Neural cell (in vitro differentiated cells): Measurements from ENCODE around the gene TCEA3.

ENCODE experiments used
- EP300 ChIP-seq: fragments of 450-650 bp; conservative IDR thresholded peaks from 2 replicates; pipeline ENCODE4 v1.6.1; 2014; ENCODE audit warnings: antibody characterized with exemption, mild to moderate bottlenecking, moderate library complexity; ENCODE audit not compliant: poor library complexity, severe bottlenecking
- EZH2 ChIP-seq: fragments of 200-600, 300-800 bp; shearing (Covaris generic), sonication (generic); IDR thresholded peaks from 2 replicates; pipeline ENCODE4 v1.6.1; 2014; ENCODE audit warnings: antibody characterized with exemption, low read length, borderline replicate concordance, mild to moderate bottlenecking; ENCODE audit not compliant: insufficient read depth, poor library complexity, severe bottlenecking
- POLR2AphosphoS5 ChIP-seq: IDR thresholded peaks from 2 replicates; pipeline ENCODE4 v1.6.1; 2012
- RAD21 ChIP-seq: fragments of 450-650 bp; conservative IDR thresholded peaks from 2 replicates; pipeline ENCODE4 v1.6.1; 2014; ENCODE audit warnings: antibody characterized with exemption, mild to moderate bottlenecking, moderate library complexity
- SMC3 ChIP-seq: fragments of 450-650 bp; conservative IDR thresholded peaks from 2 replicates; pipeline ENCODE4 v1.6.1; 2014; ENCODE audit warnings: antibody characterized with exemption, mild to moderate bottlenecking, moderate library complexity; ENCODE audit not compliant: poor library complexity
- TAF1 ChIP-seq: IDR thresholded peaks from 2 replicates; pipeline ENCODE4 v1.6.1; 2012; ENCODE audit warnings: low read depth
- TF ChIP-seq, protein P1 (sequence below): fragments of 450-650 bp; IDR thresholded peaks from 2 replicates; pipeline ENCODE4 v1.5.1; 2014; ENCODE audit warnings: antibody characterized with exemption, mild to moderate bottlenecking, moderate library complexity; ENCODE audit not compliant: poor library complexity, severe bottlenecking
- TF ChIP-seq, protein P2 (sequence below): IDR thresholded peaks from 2 replicates; pipeline ENCODE4 v1.6.1; 2012; ENCODE audit warnings: borderline replicate concordance

DNA sequence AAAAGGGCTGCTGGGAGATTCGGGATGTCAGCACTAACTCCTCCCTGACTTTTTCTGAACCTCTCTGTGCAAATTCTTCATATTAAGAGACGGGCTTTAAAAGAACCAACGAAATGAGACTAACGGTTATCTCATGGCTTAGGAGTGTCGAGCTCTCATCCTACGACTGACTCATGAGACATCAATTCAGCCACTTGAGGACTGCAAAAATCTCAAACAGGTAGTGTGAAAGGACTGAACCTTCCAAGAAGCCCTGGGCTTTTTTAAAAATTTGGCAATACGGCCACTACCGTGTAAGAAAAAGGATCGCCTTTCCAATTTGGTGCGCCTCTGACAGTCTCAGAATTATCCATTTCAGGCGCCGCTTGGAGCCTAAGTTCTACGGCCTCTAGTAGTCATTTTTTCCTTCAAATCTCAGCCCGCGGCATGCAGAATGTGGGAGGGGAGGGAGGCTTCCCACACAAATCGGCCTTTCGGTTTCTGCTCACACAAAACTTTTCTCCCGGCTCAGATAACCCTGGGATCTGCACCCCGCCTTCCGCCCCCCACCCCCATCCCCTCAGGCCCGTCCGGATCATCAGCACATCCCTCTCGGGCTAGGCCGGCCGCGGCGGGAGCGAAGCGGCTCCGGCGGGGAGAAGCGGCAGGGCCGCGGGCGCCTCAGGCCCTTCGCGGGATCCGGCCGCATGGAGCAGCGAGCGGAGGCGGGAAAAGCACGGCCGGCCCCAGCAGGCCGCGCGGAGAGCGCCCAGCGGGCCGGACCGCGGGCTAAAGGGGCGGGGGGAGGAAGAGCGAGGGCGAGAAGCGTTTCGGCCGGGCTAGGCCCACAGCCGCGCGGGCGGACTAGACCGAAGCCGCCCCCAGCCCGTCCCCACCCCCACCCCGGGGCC is 81.1 kb downstream of the TCEA3 start:
- TF ChIP-seq, protein P1, sequence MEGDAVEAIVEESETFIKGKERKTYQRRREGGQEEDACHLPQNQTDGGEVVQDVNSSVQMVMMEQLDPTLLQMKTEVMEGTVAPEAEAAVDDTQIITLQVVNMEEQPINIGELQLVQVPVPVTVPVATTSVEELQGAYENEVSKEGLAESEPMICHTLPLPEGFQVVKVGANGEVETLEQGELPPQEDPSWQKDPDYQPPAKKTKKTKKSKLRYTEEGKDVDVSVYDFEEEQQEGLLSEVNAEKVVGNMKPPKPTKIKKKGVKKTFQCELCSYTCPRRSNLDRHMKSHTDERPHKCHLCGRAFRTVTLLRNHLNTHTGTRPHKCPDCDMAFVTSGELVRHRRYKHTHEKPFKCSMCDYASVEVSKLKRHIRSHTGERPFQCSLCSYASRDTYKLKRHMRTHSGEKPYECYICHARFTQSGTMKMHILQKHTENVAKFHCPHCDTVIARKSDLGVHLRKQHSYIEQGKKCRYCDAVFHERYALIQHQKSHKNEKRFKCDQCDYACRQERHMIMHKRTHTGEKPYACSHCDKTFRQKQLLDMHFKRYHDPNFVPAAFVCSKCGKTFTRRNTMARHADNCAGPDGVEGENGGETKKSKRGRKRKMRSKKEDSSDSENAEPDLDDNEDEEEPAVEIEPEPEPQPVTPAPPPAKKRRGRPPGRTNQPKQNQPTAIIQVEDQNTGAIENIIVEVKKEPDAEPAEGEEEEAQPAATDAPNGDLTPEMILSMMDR: no peak
- TF ChIP-seq EZH2 (no peak), RAD21 (no peak), POLR2AphosphoS5 (no peak), TAF1 (no peak), SMC3 (no peak), EP300 (no peak)
- TF ChIP-seq, protein P2, sequence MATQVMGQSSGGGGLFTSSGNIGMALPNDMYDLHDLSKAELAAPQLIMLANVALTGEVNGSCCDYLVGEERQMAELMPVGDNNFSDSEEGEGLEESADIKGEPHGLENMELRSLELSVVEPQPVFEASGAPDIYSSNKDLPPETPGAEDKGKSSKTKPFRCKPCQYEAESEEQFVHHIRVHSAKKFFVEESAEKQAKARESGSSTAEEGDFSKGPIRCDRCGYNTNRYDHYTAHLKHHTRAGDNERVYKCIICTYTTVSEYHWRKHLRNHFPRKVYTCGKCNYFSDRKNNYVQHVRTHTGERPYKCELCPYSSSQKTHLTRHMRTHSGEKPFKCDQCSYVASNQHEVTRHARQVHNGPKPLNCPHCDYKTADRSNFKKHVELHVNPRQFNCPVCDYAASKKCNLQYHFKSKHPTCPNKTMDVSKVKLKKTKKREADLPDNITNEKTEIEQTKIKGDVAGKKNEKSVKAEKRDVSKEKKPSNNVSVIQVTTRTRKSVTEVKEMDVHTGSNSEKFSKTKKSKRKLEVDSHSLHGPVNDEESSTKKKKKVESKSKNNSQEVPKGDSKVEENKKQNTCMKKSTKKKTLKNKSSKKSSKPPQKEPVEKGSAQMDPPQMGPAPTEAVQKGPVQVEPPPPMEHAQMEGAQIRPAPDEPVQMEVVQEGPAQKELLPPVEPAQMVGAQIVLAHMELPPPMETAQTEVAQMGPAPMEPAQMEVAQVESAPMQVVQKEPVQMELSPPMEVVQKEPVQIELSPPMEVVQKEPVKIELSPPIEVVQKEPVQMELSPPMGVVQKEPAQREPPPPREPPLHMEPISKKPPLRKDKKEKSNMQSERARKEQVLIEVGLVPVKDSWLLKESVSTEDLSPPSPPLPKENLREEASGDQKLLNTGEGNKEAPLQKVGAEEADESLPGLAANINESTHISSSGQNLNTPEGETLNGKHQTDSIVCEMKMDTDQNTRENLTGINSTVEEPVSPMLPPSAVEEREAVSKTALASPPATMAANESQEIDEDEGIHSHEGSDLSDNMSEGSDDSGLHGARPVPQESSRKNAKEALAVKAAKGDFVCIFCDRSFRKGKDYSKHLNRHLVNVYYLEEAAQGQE: no peak
